HUES64 (cell line): ENCODE results near the gene KANSL3.

Experiments
- H3K27ac ChIP-seq: 2 replicates; pipeline ENCODE4 v1.7.0; 2013; ENCODE audit warnings: low read depth, low read length, inconsistent platforms
- H3K27me3 ChIP-seq: 2 replicates; pipeline ENCODE4 v1.6.1; 2013; ENCODE audit warnings: mild to moderate bottlenecking, low read length; ENCODE audit not compliant: insufficient read depth
- H3K36me3 ChIP-seq: 2 replicates; pipeline ENCODE4 v1.6.1; 2013; ENCODE audit warnings: mild to moderate bottlenecking, low read length; ENCODE audit not compliant: insufficient read depth
- H3K4me1 ChIP-seq: 2 replicates; pipeline ENCODE4 v1.6.1; 2013; ENCODE audit warnings: mild to moderate bottlenecking, low read length, moderate library complexity; ENCODE audit not compliant: insufficient read depth
- H3K4me3 ChIP-seq: 2 replicates; pipeline ENCODE4 v1.5.1; 2013; ENCODE audit warnings: mild to moderate bottlenecking, low read length, moderate library complexity
- H3K9ac ChIP-seq: 2 replicates; pipeline ENCODE4 v1.6.1; 2013; ENCODE audit warnings: mild to moderate bottlenecking, low read depth, low read length
- H3K9me3 ChIP-seq: 2 replicates; pipeline ENCODE4 v1.6.1; 2013; ENCODE audit warnings: low read depth, low read length; ENCODE audit not compliant: insufficient read depth
- WGBS: fragments of 150-250, 120-280 bp; methylation state at CpG from one replicate; pipeline ENCODE4 v1.1.7; 2013; ENCODE audit warnings: missing lambda C conversion rate; 5-methylcytosine and 5-hydroxymethylcytosine counted together

Gene KANSL3

GRCh38 chr2:96579422-96579821 is 58.7 kb downstream of the KANSL3 start:
- Histone ChIP-seq H3K4me3 (no peak overlapping the region), H3K4me1 (no peaks in the 10 kb centered on the region), H3K27me3 (no peaks in the 10 kb centered on the region), H3K9me3 (no peaks in the 10 kb centered on the region), H3K9ac (no peak overlapping the region), H3K27ac (no peak overlapping the region), H3K36me3 (no peaks in the 10 kb centered on the region)
- WGBS, result 96% methylated on average over 2 of the region's 2 CpGs

GRCh38 chr2:96578731-96579130 is 59.4 kb downstream of the KANSL3 start:
- no peak overlapping the region for H3K4me3 ChIP-seq
- WGBS, result 88% methylated on average over 3 of the region's 3 CpGs
- no peaks in the 10 kb centered on the region for H3K4me1 ChIP-seq
- no peak overlapping the region for H3K9ac ChIP-seq
- H3K9me3 ChIP-seq, result no peaks in the 10 kb centered on the region
- H3K36me3 ChIP-seq, result no peaks in the 10 kb centered on the region
- H3K27ac ChIP-seq, result no peak overlapping the region
- H3K27me3 ChIP-seq, result no peaks in the 10 kb centered on the region

- Histone ChIP-seq H3K27me3 (no peaks in the 10 kb centered on the region), H3K27ac (no peak overlapping the region), H3K4me1 (no peaks in the 10 kb centered on the region), H3K9me3 (no peaks in the 10 kb centered on the region), H3K36me3 (no peaks in the 10 kb centered on the region), H3K9ac (no peak overlapping the region), H3K4me3 (no peak overlapping the region)
- WGBS, result 73% methylated on average over 5 of the region's 5 CpGs
Measured at GRCh38 chr2:96577501-96577900, 60.6 kb downstream of the KANSL3 start.

- H3K27me3 ChIP-seq, result no peaks in the 10 kb centered on the region
- WGBS, result 88% methylated on average over 1 of the region's 1 CpG
- no peaks in the 10 kb centered on the region for H3K9me3 ChIP-seq
- no peak overlapping the region for H3K27ac ChIP-seq
- H3K4me1 ChIP-seq, result no peaks in the 10 kb centered on the region
- no peak overlapping the region for H3K4me3 ChIP-seq
- H3K9ac ChIP-seq, result no peak overlapping the region
- no peaks in the 10 kb centered on the region for H3K36me3 ChIP-seq
Measured at GRCh38 chr2:96575785-96576456, 62.2 kb downstream of the KANSL3 start.

- no peaks in the 10 kb centered on the region for H3K9me3 ChIP-seq
- 98% methylated on average over 2 of the region's 2 CpGs for WGBS
- no peak overlapping the region for H3K4me3 ChIP-seq
- no peaks in the 10 kb centered on the region for H3K36me3 ChIP-seq
- H3K9ac ChIP-seq, result no peak overlapping the region
- H3K27me3 ChIP-seq, result no peaks in the 10 kb centered on the region
- H3K27ac ChIP-seq, result no peak overlapping the region
- H3K4me1 ChIP-seq, result no peaks in the 10 kb centered on the region
Measured at GRCh38 chr2:96574364-96574763, 63.7 kb downstream of the KANSL3 start.

- H3K4me3 ChIP-seq, result no peak overlapping the region
Measured at GRCh38 chr2:96568094-96568493, 70.0 kb downstream of the KANSL3 start.

GRCh38 chr2:96565111-96565510 is 73.0 kb downstream of the KANSL3 start:
- 12% methylated on average over 5 of the region's 5 CpGs for WGBS
- Histone ChIP-seq H3K9ac (no peak overlapping the region), H3K4me3 (no peak overlapping the region), H3K27ac (peak overlapping the region; percentile 29; the same call in 1 of the 2 replicates), H3K27me3 (no peaks in the 10 kb centered on the region), H3K4me1 (0 out of 2 replicates have a peak, but pooled peaks cover 4% of the 10 kb centered on the region), H3K9me3 (no peaks in the 10 kb centered on the region), H3K36me3 (no peaks in the 10 kb centered on the region)

More at GRCh38 chr2:96568094-96568493, 70.0 kb downstream of the KANSL3 start:
- Histone ChIP-seq H3K4me1 (0 out of 2 replicates have a peak, but pooled peaks cover 4% of the 10 kb centered on the region), H3K27ac (no peak overlapping the region), H3K9me3 (no peaks in the 10 kb centered on the region), H3K36me3 (no peaks in the 10 kb centered on the region), H3K27me3 (no peaks in the 10 kb centered on the region), H3K9ac (no peak overlapping the region)
- WGBS, result 97% methylated on average over 1 of the region's 3 CpGs

GRCh38 chr2:96564563-96564962 is 73.5 kb downstream of the KANSL3 start:
- H3K9me3 ChIP-seq, result no peaks in the 10 kb centered on the region
- no peaks in the 10 kb centered on the region for H3K27me3 ChIP-seq

GRCh38 chr2:96564026-96564425 is 74.1 kb downstream of the KANSL3 start:
- Histone ChIP-seq H3K36me3 (no peaks in the 10 kb centered on the region), H3K4me1 (0 out of 2 replicates have a peak, but pooled peaks cover 4% of the 10 kb centered on the region), H3K9me3 (no peaks in the 10 kb centered on the region), H3K27me3 (no peaks in the 10 kb centered on the region), H3K4me3 (no peak overlapping the region), H3K9ac (no peak overlapping the region), H3K27ac (no peak overlapping the region)
- 81% methylated on average over 4 of the region's 4 CpGs for WGBS

More at GRCh38 chr2:96564563-96564962, 73.5 kb downstream of the KANSL3 start:
- H3K27ac ChIP-seq, result peak overlapping the region; percentile 29; the same call in 1 of the 2 replicates
- no peak overlapping the region for H3K4me3 ChIP-seq
- 0 out of 2 replicates have a peak, but pooled peaks cover 4% of the 10 kb centered on the region for H3K4me1 ChIP-seq
- H3K9ac ChIP-seq, result no peak overlapping the region
- 89% methylated on average over 3 of the region's 3 CpGs for WGBS
- H3K36me3 ChIP-seq, result no peaks in the 10 kb centered on the region

- no peak overlapping the region for H3K4me3 ChIP-seq
- no peaks in the 10 kb centered on the region for H3K36me3 ChIP-seq
- WGBS, result 92% methylated on average over 7 of the region's 8 CpGs
- H3K9me3 ChIP-seq, result no peaks in the 10 kb centered on the region
- H3K9ac ChIP-seq, result no peak overlapping the region
- H3K27ac ChIP-seq, result no peak overlapping the region
- peaks cover 2% of the 10 kb centered on the region; the same call in 1 of the 2 replicates for H3K4me1 ChIP-seq
- no peaks in the 10 kb centered on the region for H3K27me3 ChIP-seq
Measured at GRCh38 chr2:96558485-96558884, 79.6 kb downstream of the KANSL3 start.

- no peak overlapping the region for H3K27ac ChIP-seq
- no peaks in the 10 kb centered on the region for H3K27me3 ChIP-seq
- no peaks in the 10 kb centered on the region for H3K36me3 ChIP-seq
- H3K4me3 ChIP-seq, result no peak overlapping the region
- WGBS, result 92% methylated on average over 6 of the region's 6 CpGs
- no peak overlapping the region for H3K9ac ChIP-seq
- H3K4me1 ChIP-seq, result peaks cover 2% of the 10 kb centered on the region; the same call in 1 of the 2 replicates
- H3K9me3 ChIP-seq, result no peaks in the 10 kb centered on the region
Measured at GRCh38 chr2:96558061-96558460, 80.1 kb downstream of the KANSL3 start.
